Heart left ventricle (tissue), 16 donors: Measurements from ENCODE around the gene HSDL1. TPM values are rescaled to one million over a fixed set of nuclear protein-coding genes. Genes with fewer than 3 reads are reported as not detected.

Source experiments
- ATAC-seq, 4 donors: fragments of 200-7000 bp; cut with Tn5 transposase; one replicate each; pipeline ENCODE4 v1.9.1; 2020 to 2022; ENCODE audit warnings: moderate library complexity in 4 of 4, mild to moderate bottlenecking in 3 of 4, moderate number of reproducible peaks in 1 of 4
- DNase-seq, 5 donors: peaks; one replicate each; pipeline ENCODE4 v3.0.0-alpha.2; 2020
- H3K27ac ChIP-seq, 12 donors: fragments of 200-600 bp; sonication (generic) in 4 of 12; one replicate each; pipeline versions ENCODE4 v1.5.0 to v1.8.0; 2016 to 2022; ENCODE audit warnings: mild to moderate bottlenecking in 2 of 12
- H3K27me3 ChIP-seq, 9 donors: fragments of 200-600 bp; sonication (generic) in 2 of 9; one replicate each; pipeline versions ENCODE4 v1.5.1 to v1.8.0; 2016 to 2022; ENCODE audit warnings: mild to moderate bottlenecking in 3 of 9
- H3K36me3 ChIP-seq, 9 donors: fragments of 200-600 bp; sonication (generic) in 2 of 9; one replicate each; pipeline versions ENCODE4 v1.5.0 to v1.8.0; 2018 to 2022; ENCODE audit warnings: mild to moderate bottlenecking in 2 of 9
- H3K4me1 ChIP-seq, 12 donors: fragments of 200-600 bp; sonication (generic) in 4 of 12; one replicate each; pipeline versions ENCODE4 v1.5.0 to v1.8.0; 2016 to 2022; ENCODE audit warnings: mild to moderate bottlenecking in 3 of 12
- H3K4me3 ChIP-seq, 12 donors: fragments of 200-600 bp; sonication (generic) in 4 of 12; one replicate each; pipeline versions ENCODE4 v1.5.0 to v1.8.0; 2017 to 2022; ENCODE audit warnings: mild to moderate bottlenecking in 9 of 12, moderate library complexity in 4 of 12
- H3K9me3 ChIP-seq, 12 donors: fragments of 200-600 bp; sonication (generic) in 4 of 12; one replicate each; pipeline versions ENCODE4 v1.5.0 to v1.8.0; 2016 to 2022; ENCODE audit warnings: mild to moderate bottlenecking in 1 of 12
- POLR2A ChIP-seq, 2 donors: fragments of 450-650 bp; IDR thresholded peaks; one replicate each; pipeline ENCODE4 v1.6.1; 2017; ENCODE audit warnings: antibody characterized with exemption in 2 of 2, mild to moderate bottlenecking in 2 of 2, moderate library complexity in 2 of 2
- WGBS, 4 donors: extraction: QIAGEN DNeasy Blood & Tissue Kit in 2 of 4; methylation state at CpG; one replicate each; pipeline versions ENCODE4 v1.1.5 to v1.1.7; 2013 to 2018; 5-methylcytosine and 5-hydroxymethylcytosine counted together
- intact Hi-C, 10 donors: fragments of 100-400 bp; cut with DNase I; formaldehyde crosslinking; loops; one replicate each; pipeline versions ENCODE4 v1.11.1 to v1.14.2; 2022
- polyA plus RNA-seq, 2 donors: library from polyadenylated mRNA; stranded (reverse); fragments of 200-250 nt; gene quantifications; one replicate each; pipeline ENCODE4 v1.2.3, GENCODE V29; 2013
- total RNA-seq, 9 donors: library from RNA; depleted of rRNA in 2 of 9; stranded (reverse); fragments of >200 nt in 2 of 9; fragmentation: NEBNext Ultra II Directional in 3 of 9; extraction: Animal tissue kit (Norgen Biotek cat#: 25700) in 3 of 9; gene quantifications; one replicate each; pipeline versions ENCODE4 v1.1.0 to v1.2.4, GENCODE V29; 2016 to 2023
- TF ChIP-seq, protein P1 (sequence below), 12 donors: fragments of 200-600 bp; sonication (generic) in 4 of 12; IDR thresholded peaks; one replicate each; pipeline versions ENCODE4 v1.5.0 to v1.8.0; 2018 to 2022; ENCODE audit warnings: antibody characterized with exemption in 12 of 12, mild to moderate bottlenecking in 5 of 12
- donor health status: ischemic (EF 13 %, LVEDD 7.1; RV severe dilation, severe dysfunction).
- donor health status: healthy with polysubstance abuse.
- donor health status: DM: no; HTN: yes; CAD: no.
- donor health status: DM: no; HTN: no; CAD: no.
- donor health status: ischemic (EF 25% LVEDD 6.9; RV normal size, moderate dysfunction).
- donor health status: ischemic (EF 25% LVEDD 5.7; RV mildly dilated, moderate dysfunction).
- donor health status: healthy.
- donor health status: DM: yes; HTN: yes; CAD: no.
- donor health status: ischemic (EF 35%, LVEDD 5.7; RV mildly dilated, moderate dysfunction).
- donor health status: nonischemic (EF 11% LVEDD 7.7; RV severe dilation, severe dysfunction).
- donor health status: DM: yes; HTN: yes; CAD: no.
- donor health status: PGD.
- donor health status: ischemic (EF 29% LVEDD 5.4; RV normal size, mild dysfunction).
- donor health status: nonischemic (EF 23%, LVEDD 6.1; RV moderate dilation, normal function).

HSDL1 gene
- total and polyA plus RNA-seq, 11 donors, result 12.8 to 46.8 (median 23.1) TPM

DNA sequence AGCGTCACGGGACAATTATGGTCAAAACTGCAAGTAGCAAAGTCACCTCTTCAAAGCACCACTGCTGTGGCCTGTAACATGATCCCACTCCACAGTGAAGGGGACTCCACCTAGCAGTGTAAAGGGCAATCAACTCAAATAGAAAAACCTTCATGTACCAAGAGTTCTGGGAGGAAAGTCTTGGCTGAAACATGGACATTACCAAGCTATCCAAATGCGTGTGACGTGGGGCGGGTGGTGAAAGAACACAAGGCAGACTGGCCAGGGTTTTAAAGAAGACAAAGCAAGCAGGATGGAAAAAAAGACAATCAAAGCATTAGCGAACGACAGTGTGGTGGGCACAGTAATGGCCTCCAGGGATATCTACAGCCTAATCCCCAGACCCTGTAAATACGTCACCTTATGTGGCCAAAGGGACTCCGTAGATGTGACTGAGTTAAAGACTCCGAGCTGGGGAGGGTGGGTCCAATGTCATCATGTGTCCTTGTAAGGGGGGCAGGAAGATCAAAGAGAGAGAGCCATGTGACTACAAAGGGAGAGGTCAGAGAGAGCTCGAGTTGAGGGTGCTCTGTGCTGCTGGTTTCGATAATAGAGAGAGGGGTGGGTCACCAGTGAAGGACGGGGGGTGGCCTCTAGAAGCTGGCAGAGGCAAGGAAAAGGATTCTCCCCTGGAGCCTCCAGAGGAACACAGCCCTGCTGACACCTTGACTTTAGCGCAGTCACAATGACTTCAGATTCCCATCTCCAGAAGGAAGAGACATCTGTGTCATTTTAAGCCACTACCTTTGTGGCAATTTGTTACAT, 6.0 kb downstream of the HSDL1 start:
- intact Hi-C loops, result loop anchor here in 2 of 10 donors (2.0 kb wide), 1 partner anchor 22 kb away; the partner anchor contains the start of gene MBTPS1 (in 2 of the 2)
- Histone ChIP-seq H3K4me3 (peak overlapping the region in 3 of 12 donors; percentile 9 to 23 (median 12)), H3K9me3 (no peaks in the 10 kb centered on the region), H3K36me3 (no peaks in the 10 kb centered on the region), H3K27ac (peak overlapping the region in 11 of 12 donors; percentile 47 to 86 (median 73)), H3K4me1 (peaks cover 0 to 37% (median 7%) of the 10 kb centered on the region in 12 donors), H3K27me3 (no peaks in the 10 kb centered on the region)
- WGBS, 4 donors, result 46 to 53% (median 48%) methylated on average over 14 of the region's 14 CpGs
- TF ChIP-seq, protein P1, sequence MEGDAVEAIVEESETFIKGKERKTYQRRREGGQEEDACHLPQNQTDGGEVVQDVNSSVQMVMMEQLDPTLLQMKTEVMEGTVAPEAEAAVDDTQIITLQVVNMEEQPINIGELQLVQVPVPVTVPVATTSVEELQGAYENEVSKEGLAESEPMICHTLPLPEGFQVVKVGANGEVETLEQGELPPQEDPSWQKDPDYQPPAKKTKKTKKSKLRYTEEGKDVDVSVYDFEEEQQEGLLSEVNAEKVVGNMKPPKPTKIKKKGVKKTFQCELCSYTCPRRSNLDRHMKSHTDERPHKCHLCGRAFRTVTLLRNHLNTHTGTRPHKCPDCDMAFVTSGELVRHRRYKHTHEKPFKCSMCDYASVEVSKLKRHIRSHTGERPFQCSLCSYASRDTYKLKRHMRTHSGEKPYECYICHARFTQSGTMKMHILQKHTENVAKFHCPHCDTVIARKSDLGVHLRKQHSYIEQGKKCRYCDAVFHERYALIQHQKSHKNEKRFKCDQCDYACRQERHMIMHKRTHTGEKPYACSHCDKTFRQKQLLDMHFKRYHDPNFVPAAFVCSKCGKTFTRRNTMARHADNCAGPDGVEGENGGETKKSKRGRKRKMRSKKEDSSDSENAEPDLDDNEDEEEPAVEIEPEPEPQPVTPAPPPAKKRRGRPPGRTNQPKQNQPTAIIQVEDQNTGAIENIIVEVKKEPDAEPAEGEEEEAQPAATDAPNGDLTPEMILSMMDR (IDR thresholded peaks at IDR 0.05), result no peak
- no peak for TF ChIP-seq POLR2A (IDR thresholded peaks at IDR 0.05)
- peak in 2 of 5 donors; percentile 46 to 68 for DNase-seq
- peak; percentile 84 to 91 (median 90) for ATAC-seq

DNA sequence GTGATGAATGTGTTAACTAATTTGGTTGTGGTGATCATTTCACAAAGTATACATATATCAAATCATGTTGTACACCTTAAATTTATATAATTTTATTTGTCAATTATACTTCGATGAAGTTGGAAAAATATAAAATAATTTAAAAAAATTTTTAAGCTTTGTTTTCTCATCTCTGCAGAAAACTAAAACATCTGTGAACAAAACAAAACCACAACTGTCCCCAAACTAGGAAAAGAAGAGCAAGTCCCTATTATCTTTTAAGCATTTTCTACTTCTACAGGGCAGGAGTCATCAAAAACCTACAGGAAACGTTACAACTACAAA, 6.5 kb downstream of the HSDL1 start:
- H3K36me3 ChIP-seq, result no peaks in the 10 kb centered on the region
- H3K4me1 ChIP-seq, result peaks cover 0 to 31% (median 6%) of the 10 kb centered on the region in 12 donors
- peak overlapping the region in 11 of 12 donors; percentile 47 to 86 (median 73) for H3K27ac ChIP-seq
- TF ChIP-seq POLR2A (IDR thresholded peaks at IDR 0.05), result no peak
- TF ChIP-seq, protein P1 (IDR thresholded peaks at IDR 0.05), result no peak
- H3K27me3 ChIP-seq, result no peaks in the 10 kb centered on the region
- intact Hi-C loops, result loop anchor here in 2 of 10 donors (2.0 kb wide), 1 partner anchor 22 kb away; the partner anchor contains the start of gene MBTPS1 (in 2 of the 2)
- no peak for ATAC-seq
- H3K4me3 ChIP-seq, result peak overlapping the region in 1 of 12 donors; percentile 23
- no peak for DNase-seq
- H3K9me3 ChIP-seq, result no peaks in the 10 kb centered on the region
- WGBS, 4 donors, result 48 to 59% (median 53%) methylated on average over 2 of the region's 2 CpGs

DNA sequence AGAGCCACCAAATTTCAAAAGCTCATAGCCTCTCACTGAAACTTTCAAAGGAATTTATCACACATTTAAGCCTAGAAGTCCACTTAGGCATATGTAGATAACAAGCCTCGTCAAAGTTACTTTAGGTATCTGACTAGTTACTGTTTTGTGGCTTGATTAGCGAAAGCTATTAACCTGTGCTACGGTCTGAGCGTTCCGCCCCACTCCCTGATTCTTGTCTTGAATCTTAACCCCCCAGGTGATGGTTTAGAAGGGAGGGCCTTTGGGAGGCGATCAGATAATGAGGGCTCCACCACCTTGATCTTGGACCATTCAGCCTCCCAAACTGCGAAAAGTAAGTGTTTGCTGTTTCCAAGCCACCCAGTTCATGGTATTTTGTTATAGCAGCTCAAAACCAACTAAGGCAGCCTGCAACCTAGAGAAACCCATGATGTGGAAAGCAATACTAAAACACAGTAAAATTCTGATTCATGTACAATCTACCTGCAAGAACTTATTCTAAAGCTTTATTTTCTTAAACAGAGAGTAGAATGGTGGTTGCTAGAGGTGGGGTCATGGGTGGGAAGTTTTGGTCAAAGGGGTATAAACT, 7.1 kb downstream of the HSDL1 start:
- intact Hi-C loops, result loop anchor here in 2 of 10 donors (2.0 kb wide), 1 partner anchor 21 kb away; the partner anchor contains the start of gene MBTPS1 (in 2 of the 2)

More for the DNA sequence above, 7.1 kb downstream of the HSDL1 start:
- no peaks in the 10 kb centered on the region for H3K9me3 ChIP-seq
- no peak overlapping the region for H3K4me3 ChIP-seq
- ATAC-seq (no peak), DNase-seq (no peak)
- H3K36me3 ChIP-seq, result no peaks in the 10 kb centered on the region
- H3K27me3 ChIP-seq, result no peaks in the 10 kb centered on the region
- no peak for TF ChIP-seq POLR2A (IDR thresholded peaks at IDR 0.05)
- TF ChIP-seq, protein P1 (IDR thresholded peaks at IDR 0.05), result no peak
- peaks cover 0 to 29% (median 6%) of the 10 kb centered on the region in 12 donors for H3K4me1 ChIP-seq
- WGBS, 4 donors, result 72 to 87% (median 80%) methylated on average over 7 of the region's 7 CpGs
- H3K27ac ChIP-seq, result peak overlapping the region in 6 of 12 donors; percentile 70 to 86 (median 82)
